ENCODE data around the gene DENND6B. TPM values are rescaled to one million over a fixed set of nuclear protein-coding genes. Genes with fewer than 3 reads are reported as not detected.

DENND6B gene
- total and polyA plus RNA-seq, 12 donors = 1.1 to 3.6 (median 2.0) TPM

DNA sequence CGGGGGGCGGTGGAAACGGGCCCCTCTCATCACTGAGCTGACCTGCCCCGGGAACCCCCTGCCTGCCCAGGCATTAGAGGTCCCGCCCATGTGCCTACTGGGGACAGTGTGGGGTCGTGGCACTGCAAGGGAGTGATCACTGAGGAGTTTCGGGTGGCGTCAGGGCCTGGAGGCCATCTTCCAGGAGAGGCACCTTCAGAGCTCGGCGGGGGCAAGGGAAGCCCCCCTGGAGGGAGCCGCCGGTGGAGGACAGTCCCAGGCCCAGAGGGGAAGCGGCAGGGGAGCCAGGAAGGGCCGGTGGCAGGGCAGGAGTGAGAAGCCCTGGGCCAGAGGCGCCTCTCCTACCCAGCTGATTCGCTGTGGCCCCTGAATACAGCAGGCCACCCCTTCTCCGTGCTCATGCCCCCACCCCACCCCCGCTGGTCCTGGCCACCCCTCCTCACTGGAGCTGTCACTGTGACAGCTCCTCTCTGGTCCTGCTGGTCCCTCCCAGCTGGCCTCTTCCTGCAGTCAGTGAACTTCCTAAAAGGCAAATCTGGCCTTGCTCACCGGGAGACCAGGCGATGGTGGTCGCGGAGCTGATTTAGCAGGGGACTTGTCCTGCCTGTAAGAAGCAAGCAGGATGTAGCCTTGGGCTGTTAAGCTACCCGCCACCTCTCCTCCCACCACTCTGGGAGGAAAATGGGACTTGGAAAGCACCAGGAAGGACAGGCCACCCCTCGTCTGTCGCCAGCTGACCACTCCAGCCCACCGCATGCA lies 54.6 kb downstream of the DENND6B start:
- peaks cover 15 to 60% (median 49%) of the 10 kb centered on the region in 9 donors for H3K4me1 ChIP-seq
- H3K27ac ChIP-seq = peak overlapping the region in 6 of 10 donors; percentile 16 to 83 (median 65)
- peaks cover 0 to 55% (median 0%) of the 10 kb centered on the region in 7 donors for H3K27me3 ChIP-seq
- WGBS, 2 donors = 34 to 39% methylated on average over 23 to 26 of the region's 26 CpGs
- DNase-seq (no peak), ATAC-seq (no peak)
- peaks cover 0 to 29% (median 15%) of the 10 kb centered on the region in 9 donors for H3K36me3 ChIP-seq
- H3K9me3 ChIP-seq = no peaks in the 10 kb centered on the region
- TF ChIP-seq, protein P1, sequence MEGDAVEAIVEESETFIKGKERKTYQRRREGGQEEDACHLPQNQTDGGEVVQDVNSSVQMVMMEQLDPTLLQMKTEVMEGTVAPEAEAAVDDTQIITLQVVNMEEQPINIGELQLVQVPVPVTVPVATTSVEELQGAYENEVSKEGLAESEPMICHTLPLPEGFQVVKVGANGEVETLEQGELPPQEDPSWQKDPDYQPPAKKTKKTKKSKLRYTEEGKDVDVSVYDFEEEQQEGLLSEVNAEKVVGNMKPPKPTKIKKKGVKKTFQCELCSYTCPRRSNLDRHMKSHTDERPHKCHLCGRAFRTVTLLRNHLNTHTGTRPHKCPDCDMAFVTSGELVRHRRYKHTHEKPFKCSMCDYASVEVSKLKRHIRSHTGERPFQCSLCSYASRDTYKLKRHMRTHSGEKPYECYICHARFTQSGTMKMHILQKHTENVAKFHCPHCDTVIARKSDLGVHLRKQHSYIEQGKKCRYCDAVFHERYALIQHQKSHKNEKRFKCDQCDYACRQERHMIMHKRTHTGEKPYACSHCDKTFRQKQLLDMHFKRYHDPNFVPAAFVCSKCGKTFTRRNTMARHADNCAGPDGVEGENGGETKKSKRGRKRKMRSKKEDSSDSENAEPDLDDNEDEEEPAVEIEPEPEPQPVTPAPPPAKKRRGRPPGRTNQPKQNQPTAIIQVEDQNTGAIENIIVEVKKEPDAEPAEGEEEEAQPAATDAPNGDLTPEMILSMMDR (IDR thresholded peaks at IDR 0.05) = peak in 1 of 9 donors; percentile 22
- intact Hi-C loops (cut with DNase I) = loop anchor here in 3 of 10 donors (5.0 kb wide), 2 partner anchors 35 to 70 kb away; partner anchors contain the start of genes PPP6R2 (in 3 of the 3) and PLXNB2 (in 1 of the 3)
- H3K4me3 ChIP-seq = peak overlapping the region in 9 of 10 donors; percentile 44 to 75 (median 59)

DNA sequence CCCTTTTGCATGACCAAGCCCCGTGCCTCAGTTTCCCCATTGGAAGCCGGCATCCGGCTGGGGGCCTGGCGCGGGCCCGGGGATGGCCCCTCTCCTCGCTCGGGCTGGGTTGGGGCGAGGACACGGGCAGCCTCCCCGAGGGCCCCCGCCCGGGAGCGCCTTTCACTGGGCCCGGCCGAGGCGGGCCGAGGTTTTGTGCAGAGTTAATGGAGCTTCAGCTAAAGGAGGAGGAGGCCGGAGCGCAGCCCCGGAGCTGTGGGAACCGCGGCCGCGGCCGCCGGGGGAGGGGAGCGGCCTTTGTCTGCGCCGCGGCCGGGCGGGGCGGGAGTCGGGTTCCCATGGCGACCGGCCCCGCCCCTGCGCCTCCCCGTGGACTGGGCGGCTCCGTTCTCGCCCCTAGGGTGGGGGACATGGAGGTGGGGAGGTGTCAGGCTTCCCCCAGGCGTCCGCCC lies 55.3 kb downstream of the DENND6B start:
- WGBS, 2 donors = 1% methylated on average over 45 of the region's 45 CpGs
- TF ChIP-seq, protein P1 (IDR thresholded peaks at IDR 0.05) = peak in 5 of 9 donors; percentile 24 to 52 (median 39)
- Histone ChIP-seq H3K9me3 (no peaks in the 10 kb centered on the region), H3K27me3 (peaks cover 0 to 62% (median 0%) of the 10 kb centered on the region in 7 donors), H3K36me3 (peaks cover 0 to 22% (median 11%) of the 10 kb centered on the region in 9 donors), H3K4me1 (peaks cover 19 to 66% (median 53%) of the 10 kb centered on the region in 9 donors), H3K4me3 (peak overlapping the region; percentile 26 to 75 (median 58)), H3K27ac (peak overlapping the region in 9 of 10 donors; percentile 61 to 86 (median 82))
- intact Hi-C loops (cut with DNase I) = loop anchor here in 4 of 10 donors (2.0 to 5.0 kb wide), 3 partner anchors 36 to 71 kb away; partner anchors contain the start of genes PPP6R2 (in 3 of the 4), DENND6B (in 1 of the 4) and PLXNB2 (in 1 of the 4)
- ATAC-seq = peak; percentile 17 to 65 (median 42)
- DNase-seq = peak; percentile 67 to 79

DNA sequence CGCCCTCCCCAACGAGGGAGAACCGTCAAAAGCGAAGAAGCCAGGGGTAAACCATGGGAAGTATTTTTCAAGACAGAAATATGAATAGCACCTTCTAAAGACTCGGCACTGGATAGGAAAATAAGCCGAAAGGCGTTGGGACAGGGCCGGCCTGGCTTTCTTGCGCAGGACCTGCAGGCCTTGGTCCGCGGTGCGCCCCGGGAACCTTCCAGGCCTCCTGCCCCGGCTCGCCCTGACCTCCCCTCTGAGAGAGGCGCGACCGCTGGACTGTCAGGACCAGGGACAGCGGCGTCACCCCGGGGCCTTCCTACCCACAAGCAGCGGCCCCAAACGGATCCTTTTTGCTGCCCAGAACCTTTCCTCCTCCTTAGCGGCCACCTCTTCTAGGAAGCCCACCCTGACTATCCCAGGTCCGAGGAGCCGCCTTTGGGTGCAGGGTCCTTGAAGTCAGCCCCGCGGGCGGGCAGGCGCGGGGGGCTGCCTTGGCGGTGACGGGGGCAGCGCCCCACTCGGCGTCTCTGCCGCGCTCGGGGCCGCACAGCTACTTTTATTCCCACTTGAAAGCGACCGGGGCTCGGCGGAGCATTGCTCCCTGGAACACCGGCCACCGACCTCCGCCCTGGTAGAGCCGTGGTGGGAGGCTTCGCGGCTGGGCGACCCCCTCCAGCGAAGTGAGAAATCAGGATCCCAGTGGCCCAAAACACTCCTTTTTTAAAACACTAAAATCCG lies 56.0 kb downstream of the DENND6B start:
- H3K4me3 ChIP-seq = peak overlapping the region; percentile 26 to 75 (median 58)
- ATAC-seq = peak; percentile 34 to 61 (median 57)
- DNase-seq = peak; percentile 74 to 82
- WGBS, 2 donors = 1% methylated on average over 53 of the region's 53 CpGs
- H3K27me3 ChIP-seq = peaks cover 0 to 66% (median 0%) of the 10 kb centered on the region in 7 donors
- H3K36me3 ChIP-seq = peaks cover 0 to 17% (median 9%) of the 10 kb centered on the region in 9 donors
- H3K27ac ChIP-seq = peak overlapping the region in 9 of 10 donors; percentile 61 to 86 (median 82)
- H3K9me3 ChIP-seq = no peaks in the 10 kb centered on the region
- intact Hi-C loops (cut with DNase I) = loop anchor here in 4 of 10 donors (2.0 to 5.0 kb wide), 3 partner anchors 36 to 71 kb away; partner anchors contain the start of genes PPP6R2 (in 3 of the 4), DENND6B (in 1 of the 4) and PLXNB2 (in 1 of the 4)
- TF ChIP-seq, protein P1 (IDR thresholded peaks at IDR 0.05) = no peak
- peaks cover 19 to 66% (median 53%) of the 10 kb centered on the region in 9 donors for H3K4me1 ChIP-seq

Measured in heart right ventricle (tissue), 16 donors.